Immature natural killer cell (primary cell): ENCODE data around the gene FBXO2. TPM values are rescaled to one million over a fixed set of nuclear protein-coding genes. Genes with fewer than 3 reads are reported as not detected.

Experiments used
- DNase-seq, 3 donors: peaks; one replicate each; pipeline ENCODE4 v3.0.0; 2022; ENCODE audit warnings: mixed read lengths in 1 of 3
- H3K27ac Mint-ChIP-seq, 6 donors: one replicate each; pipeline ENCODE4 v1.8.0; 2020; ENCODE audit warnings: mixed read lengths in 6 of 6, mild to moderate bottlenecking in 5 of 6, inconsistent platforms in 4 of 6, moderate library complexity in 3 of 6
- H3K27me3 Mint-ChIP-seq, 3 donors: one replicate each; pipeline ENCODE4 v1.8.0; 2020 to 2021; ENCODE audit warnings: low read depth in 3 of 3, mild to moderate bottlenecking in 3 of 3, mixed read lengths in 3 of 3, moderate library complexity in 3 of 3, inconsistent platforms in 1 of 3
- H3K36me3 Mint-ChIP-seq, 3 donors: one replicate each; pipeline ENCODE4 v1.8.0; 2020; ENCODE audit warnings: mixed read lengths in 3 of 3, inconsistent platforms in 2 of 3, mild to moderate bottlenecking in 2 of 3
- H3K4me1 Mint-ChIP-seq, 2 donors: one replicate each; pipeline ENCODE4 v1.8.0; 2020; ENCODE audit warnings: inconsistent platforms in 2 of 2, mild to moderate bottlenecking in 2 of 2, mixed read lengths in 2 of 2, moderate library complexity in 1 of 2
- H3K4me3 Mint-ChIP-seq, 5 donors: one replicate each; pipeline ENCODE4 v1.8.0; 2020; ENCODE audit warnings: mild to moderate bottlenecking in 5 of 5, mixed read lengths in 5 of 5, inconsistent platforms in 3 of 5, moderate library complexity in 3 of 5
- H3K9me3 Mint-ChIP-seq, 6 donors: one replicate each; pipeline ENCODE4 v1.8.0; 2020; ENCODE audit warnings: mild to moderate bottlenecking in 6 of 6, mixed read lengths in 6 of 6, inconsistent platforms in 4 of 6, moderate library complexity in 3 of 6
- polyA plus RNA-seq, 3 donors: library from polyadenylated mRNA; unstranded; fragments of 300-500 nt; fragmentation: Illumina TruSeq; gene quantifications; one replicate each; pipeline ENCODE4 v1.2.3, GENCODE V29; 2021

Gene FBXO2
- polyA plus RNA-seq: 10 to 100 TPM in 2 of 3 donors, 1 to 10 TPM in 1; 5.6 to 15.5 (median 14.4) TPM

GRCh38 chr1:11654137-11654938, at the start of gene FBXO2, which contains the start of gene FBXO44:
FBXO2 (minus strand) TSS chr1:11654429; CDS start chr1:11654340, 89 bp downstream.
FBXO44 (plus strand) TSS chr1:11654877; CDS start chr1:11655836, 959 bp downstream.
- peak; percentile 46 to 58 (median 47) for DNase-seq
- H3K9me3 Mint-ChIP-seq: no peaks in the 10 kb centered on the region
- H3K4me1 Mint-ChIP-seq: peaks cover 32 to 35% of the 10 kb centered on the region in 2 donors
- peaks cover 0 to 7% (median 6%) of the 10 kb centered on the region in 3 donors for H3K27me3 Mint-ChIP-seq
- peak within 1 kb of the TSS in 2 of 6 donors; percentile 40 to 67 for H3K27ac Mint-ChIP-seq
- no peaks in the 10 kb centered on the region for H3K36me3 Mint-ChIP-seq
- H3K4me3 Mint-ChIP-seq: peak within 1 kb of the TSS; percentile 78 to 79 (median 78)

- Mint-ChIP-seq H3K4me3 (no peak overlapping the region), H3K27ac (peak overlapping the region in 1 of 6 donors; percentile 5), H3K4me1 (peaks cover 0 to 1% of the 10 kb centered on the region in 2 donors), H3K27me3 (peaks cover 0 to 2% (median 2%) of the 10 kb centered on the region in 3 donors), H3K36me3 (peaks cover 0 to 4% (median 0%) of the 10 kb centered on the region in 3 donors), H3K9me3 (no peaks in the 10 kb centered on the region)
- no peak for DNase-seq
Observed at GRCh38 chr1:11703357-11704193, 49.3 kb upstream of the FBXO2 start.

DNA sequence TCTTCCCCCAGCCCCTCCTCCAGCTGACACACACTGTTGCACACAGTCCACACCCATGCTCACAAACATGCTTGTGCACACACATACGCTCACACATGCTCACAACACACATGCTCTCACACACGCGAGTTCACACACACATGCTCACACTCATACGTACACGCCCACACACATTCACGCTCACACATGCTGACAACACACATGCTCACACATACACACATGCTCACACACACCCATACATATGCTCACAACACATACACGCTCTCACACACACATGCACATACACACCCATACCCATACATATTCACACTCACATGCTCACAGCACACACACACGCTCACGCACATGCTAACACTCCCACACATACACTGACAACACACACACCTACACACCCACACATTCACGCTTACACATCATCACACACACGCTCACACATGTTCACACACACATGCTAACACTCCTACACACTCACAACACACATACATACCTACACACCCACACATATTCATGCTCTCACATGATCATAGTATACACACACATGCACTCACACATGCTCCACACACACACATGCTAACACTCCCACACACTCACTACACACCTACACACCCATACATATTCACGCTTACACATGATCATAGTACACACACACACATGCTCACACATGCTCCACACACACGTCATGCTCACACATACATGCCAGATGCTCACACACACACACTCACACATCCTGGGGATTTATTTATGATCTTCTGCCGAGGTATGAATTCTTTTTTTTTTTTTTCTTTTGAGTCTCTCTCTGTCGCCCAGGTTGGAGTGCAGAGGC, 48.0 kb upstream of the FBXO2 start:
- H3K36me3 Mint-ChIP-seq: peaks cover 0 to 4% (median 0%) of the 10 kb centered on the region in 3 donors
- no peak overlapping the region for H3K4me3 Mint-ChIP-seq
- peaks cover 0 to 1% of the 10 kb centered on the region in 2 donors for H3K4me1 Mint-ChIP-seq
- peaks cover 0 to 5% (median 4%) of the 10 kb centered on the region in 3 donors for H3K27me3 Mint-ChIP-seq
- no peaks in the 10 kb centered on the region for H3K9me3 Mint-ChIP-seq
- H3K27ac Mint-ChIP-seq: no peak overlapping the region
- DNase-seq: no peak

DNA sequence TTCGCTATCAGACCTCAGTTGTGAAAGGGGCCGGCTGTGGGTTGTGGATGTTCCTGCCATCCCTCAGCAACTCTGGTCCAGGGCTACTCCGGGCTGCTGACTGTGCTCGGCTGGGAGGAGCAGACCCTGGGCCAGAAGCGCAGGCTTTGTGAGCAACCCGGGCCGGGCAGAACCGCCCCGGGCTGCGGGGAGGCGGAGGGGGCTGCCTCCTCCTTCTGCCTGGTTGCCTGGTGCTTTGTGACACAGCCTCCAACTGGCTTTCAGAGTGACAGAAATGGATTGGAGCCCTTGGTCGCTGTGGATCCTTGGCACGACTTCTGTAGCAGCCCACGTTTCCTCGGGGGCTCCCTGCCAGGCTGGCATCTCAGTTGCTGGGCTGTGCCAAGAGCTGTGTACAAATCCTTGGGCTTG, 47.3 kb upstream of the FBXO2 start:
- peaks cover 0 to 4% (median 0%) of the 10 kb centered on the region in 3 donors for H3K36me3 Mint-ChIP-seq
- DNase-seq: no peak
- no peak overlapping the region for H3K27ac Mint-ChIP-seq
- no peak overlapping the region for H3K4me3 Mint-ChIP-seq
- H3K4me1 Mint-ChIP-seq: peaks cover 0 to 1% of the 10 kb centered on the region in 2 donors
- H3K9me3 Mint-ChIP-seq: no peaks in the 10 kb centered on the region
- H3K27me3 Mint-ChIP-seq: peaks cover 0 to 5% (median 4%) of the 10 kb centered on the region in 3 donors

GRCh38 chr1:11700601-11701467, 46.6 kb upstream of the FBXO2 start:
- H3K27me3 Mint-ChIP-seq: peaks cover 0 to 5% (median 4%) of the 10 kb centered on the region in 3 donors
- peaks cover 0 to 1% of the 10 kb centered on the region in 2 donors for H3K4me1 Mint-ChIP-seq
- no peak overlapping the region for H3K27ac Mint-ChIP-seq
- DNase-seq: no peak
- peaks cover 0 to 4% (median 0%) of the 10 kb centered on the region in 3 donors for H3K36me3 Mint-ChIP-seq
- H3K4me3 Mint-ChIP-seq: no peak overlapping the region
- H3K9me3 Mint-ChIP-seq: no peaks in the 10 kb centered on the region

- peaks cover 14 to 17% of the 10 kb centered on the region in 2 donors for H3K4me1 Mint-ChIP-seq
- H3K9me3 Mint-ChIP-seq: no peaks in the 10 kb centered on the region
- H3K4me3 Mint-ChIP-seq: no peak overlapping the region
- peaks cover 3 to 10% (median 9%) of the 10 kb centered on the region in 3 donors for H3K27me3 Mint-ChIP-seq
- no peaks in the 10 kb centered on the region for H3K36me3 Mint-ChIP-seq
- H3K27ac Mint-ChIP-seq: peak overlapping the region in 1 of 6 donors; percentile 14
- no peak for DNase-seq
Observed at GRCh38 chr1:11697893-11698210, 43.6 kb upstream of the FBXO2 start.

DNA sequence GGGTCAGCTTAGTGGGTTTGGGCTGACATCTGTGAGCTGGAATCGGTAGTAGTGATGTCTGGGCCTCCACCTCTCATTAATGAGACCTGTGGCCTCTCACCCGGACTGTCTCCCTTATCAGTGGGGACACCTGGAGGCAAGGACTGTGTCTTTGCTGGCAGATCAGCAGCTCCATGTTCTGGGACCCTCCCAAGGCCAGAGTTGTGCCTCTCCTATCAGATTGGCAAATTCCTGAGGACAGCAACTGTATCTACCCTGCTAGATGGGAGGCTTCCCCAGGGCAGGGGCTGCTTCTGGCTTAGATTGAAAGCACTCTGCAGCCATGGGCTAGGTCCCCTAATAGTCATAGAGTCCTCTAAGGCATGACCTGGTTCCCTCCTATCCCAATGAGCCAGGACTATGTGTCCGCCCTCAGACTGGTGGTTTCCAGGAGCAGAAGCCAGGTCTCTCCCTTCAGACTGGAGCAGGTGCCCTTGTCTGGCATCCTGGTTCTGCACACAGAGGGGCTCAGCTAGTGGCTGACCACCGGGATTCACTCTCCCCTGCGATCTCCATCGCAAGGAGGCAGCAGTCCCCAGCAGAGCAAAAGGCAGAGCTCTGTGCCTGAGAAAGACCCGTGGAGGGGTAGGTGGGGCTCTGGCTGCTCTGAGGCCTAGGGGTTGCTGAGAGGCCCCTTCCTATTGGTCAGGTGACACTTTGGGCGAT, 43.1 kb upstream of the FBXO2 start:
- no peaks in the 10 kb centered on the region for H3K36me3 Mint-ChIP-seq
- peaks cover 19 to 22% of the 10 kb centered on the region in 2 donors for H3K4me1 Mint-ChIP-seq
- no peak overlapping the region for H3K27ac Mint-ChIP-seq
- no peak overlapping the region for H3K4me3 Mint-ChIP-seq
- peaks cover 6 to 12% (median 9%) of the 10 kb centered on the region in 3 donors for H3K27me3 Mint-ChIP-seq
- no peaks in the 10 kb centered on the region for H3K9me3 Mint-ChIP-seq
- no peak for DNase-seq

GRCh38 chr1:11695861-11696260, 41.6 kb upstream of the FBXO2 start:
- Mint-ChIP-seq H3K27ac (peak overlapping the region in 1 of 6 donors; percentile 45), H3K36me3 (no peaks in the 10 kb centered on the region)

GRCh38 chr1:11693917-11694316, 39.7 kb upstream of the FBXO2 start:
- peaks cover 12 to 15% (median 13%) of the 10 kb centered on the region in 3 donors for H3K27me3 Mint-ChIP-seq
- H3K27ac Mint-ChIP-seq: peak overlapping the region in 5 of 6 donors; percentile 73 to 91 (median 77)
- H3K9me3 Mint-ChIP-seq: peaks cover 0 to 2% (median 0%) of the 10 kb centered on the region in 6 donors
- peaks cover 0 to 5% (median 0%) of the 10 kb centered on the region in 3 donors for H3K36me3 Mint-ChIP-seq
- peak overlapping the region; percentile 73 to 97 (median 83) for H3K4me3 Mint-ChIP-seq
- H3K4me1 Mint-ChIP-seq: peaks cover 33 to 38% of the 10 kb centered on the region in 2 donors
- no peak for DNase-seq

More at GRCh38 chr1:11695861-11696260, 41.6 kb upstream of the FBXO2 start:
- peaks cover 25% of the 10 kb centered on the region in 2 donors for H3K4me1 Mint-ChIP-seq
- DNase-seq: no peak
- H3K9me3 Mint-ChIP-seq: no peaks in the 10 kb centered on the region
- H3K27me3 Mint-ChIP-seq: peaks cover 6 to 12% (median 10%) of the 10 kb centered on the region in 3 donors
- H3K4me3 Mint-ChIP-seq: no peak overlapping the region

GRCh38 chr1:11693024-11693590, 38.9 kb upstream of the FBXO2 start:
- Mint-ChIP-seq H3K4me3 (peak overlapping the region; percentile 73 to 97 (median 83)), H3K36me3 (peaks cover 0 to 5% (median 0%) of the 10 kb centered on the region in 3 donors), H3K4me1 (peaks cover 33 to 38% of the 10 kb centered on the region in 2 donors), H3K27me3 (peaks cover 11 to 14% (median 13%) of the 10 kb centered on the region in 3 donors), H3K27ac (peak overlapping the region; percentile 73 to 91 (median 78)), H3K9me3 (peaks cover 0 to 2% (median 0%) of the 10 kb centered on the region in 6 donors)
- peak; percentile 71 to 84 (median 78) for DNase-seq

DNA sequence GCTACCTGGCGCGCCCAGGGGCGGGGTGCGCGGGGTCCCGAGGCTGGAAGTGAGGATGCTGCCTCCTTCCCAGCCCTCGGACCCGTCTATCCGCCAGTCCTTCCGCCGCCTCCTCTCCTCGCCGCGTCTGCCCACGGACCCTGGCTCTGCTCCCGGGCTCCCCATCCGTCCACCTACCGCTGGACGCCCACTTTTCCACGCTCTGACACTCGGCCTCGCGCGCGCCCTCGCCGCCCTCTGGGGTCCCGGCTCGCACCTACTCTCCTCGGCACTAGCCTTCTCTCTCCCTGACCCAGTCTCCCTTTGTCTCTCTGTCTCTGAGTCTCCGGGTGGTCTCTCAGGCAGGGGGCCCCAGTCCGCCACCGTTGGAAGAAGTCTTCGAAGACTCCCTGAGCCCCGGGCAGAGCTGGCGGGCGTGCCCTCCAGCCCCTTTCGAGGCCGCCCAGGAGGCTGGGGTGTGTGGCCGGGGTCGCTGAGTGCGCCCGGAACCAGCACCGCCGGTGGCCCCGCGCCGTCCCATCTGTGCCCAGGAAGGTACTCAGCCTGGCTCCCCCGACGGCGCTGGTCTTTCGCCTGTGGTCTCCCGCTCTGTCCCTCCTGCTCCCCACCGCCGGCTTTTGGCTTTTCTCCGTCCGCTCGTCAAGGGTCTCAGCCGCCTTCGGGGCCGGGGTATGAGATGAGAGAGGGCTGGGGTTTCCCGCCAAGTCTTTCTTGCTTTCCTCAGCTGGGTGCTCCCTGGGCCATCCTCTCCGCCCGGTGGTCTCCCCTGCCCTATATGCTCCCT, 37.9 kb upstream of the FBXO2 start:
- Mint-ChIP-seq H3K4me3 (peak overlapping the region; percentile 73 to 97 (median 86)), H3K27ac (peak overlapping the region in 5 of 6 donors; percentile 73 to 81 (median 77)), H3K9me3 (peaks cover 0 to 2% (median 0%) of the 10 kb centered on the region in 6 donors), H3K36me3 (peaks cover 0 to 5% (median 0%) of the 10 kb centered on the region in 3 donors), H3K4me1 (peaks cover 33 to 38% of the 10 kb centered on the region in 2 donors), H3K27me3 (peaks cover 11 to 13% (median 12%) of the 10 kb centered on the region in 3 donors)
- peak in 1 of 3 donors; percentile 7 for DNase-seq
